SK-N-SH treated with all-trans-retinoic acid at 6 μM for 48 hours (cell line): ENCODE data around the gene FUT4.
A peak's percentile ranks its signal among the peaks of the same experiment; 100 is the strongest.

Experiments used
- ATAC-seq: fragments of 200-7000 bp; cut with Tn5 transposase; 3 replicates; pipeline ENCODE4 v1.9.1; 2020; ENCODE audit warnings: mild to moderate bottlenecking, moderate library complexity
- ARNTL ChIP-seq: fragments of 450-650 bp; formaldehyde crosslinking; IDR thresholded peaks from 2 replicates; pipeline ENCODE4 v1.5.0; 2020; ENCODE audit warnings: low read depth, mild to moderate bottlenecking, moderate library complexity, borderline replicate concordance
- BACH2 ChIP-seq: fragments of 250-450 bp; sonication (Bioruptor Pico); IDR thresholded peaks from 2 replicates; pipeline ENCODE4 v1.9.0; 2021; ENCODE audit warnings: mild to moderate bottlenecking, borderline replicate concordance
- CREB5 ChIP-seq: fragments of 250-450 bp; sonication (Bioruptor Pico); IDR thresholded peaks from 2 replicates; pipeline ENCODE4 v1.5.1; 2020; ENCODE audit warnings: low read depth, mild to moderate bottlenecking, moderate library complexity
- CSDC2 ChIP-seq: fragments of 250-450 bp; sonication (Bioruptor Pico); IDR thresholded peaks from 2 replicates; pipeline ENCODE4 v1.5.0; 2020; ENCODE audit warnings: mild to moderate bottlenecking, moderate library complexity
- CSRNP3 ChIP-seq: fragments of 250-450 bp; sonication (Bioruptor Pico); IDR thresholded peaks from 2 replicates; pipeline ENCODE4 v1.5.1; 2021; ENCODE audit warnings: mild to moderate bottlenecking, moderate library complexity
- GLIS3 ChIP-seq: fragments of 250-450 bp; sonication (Bioruptor Pico); IDR thresholded peaks from 2 replicates; pipeline ENCODE4 v1.5.0; 2020; ENCODE audit warnings: mild to moderate bottlenecking, moderate library complexity
- OSR1 ChIP-seq: fragments of 250-450 bp; sonication (Bioruptor Pico); IDR thresholded peaks from 2 replicates; pipeline ENCODE4 v1.8.0; 2022; ENCODE audit warnings: moderate library complexity, mild to moderate bottlenecking, inconsistent platforms
- POU6F1 ChIP-seq: fragments of 250-450 bp; sonication (Bioruptor Pico); IDR thresholded peaks from 2 replicates; pipeline ENCODE4 v1.8.0; 2021; ENCODE audit warnings: low read depth, mild to moderate bottlenecking, moderate library complexity, borderline replicate concordance
- PPARA ChIP-seq: fragments of 250-450 bp; sonication (Bioruptor Pico); IDR thresholded peaks from 2 replicates; pipeline ENCODE4 v1.5.0; 2020; ENCODE audit warnings: mild to moderate bottlenecking, borderline replicate concordance
- RARB ChIP-seq: fragments of 250-450 bp; sonication (Bioruptor Pico); IDR thresholded peaks from 2 replicates; pipeline ENCODE4 v1.8.0; 2021; ENCODE audit warnings: mild to moderate bottlenecking, moderate library complexity
- SNAI2 ChIP-seq: fragments of 250-450 bp; sonication (Bioruptor Pico); IDR thresholded peaks from 2 replicates; pipeline ENCODE4 v1.5.0; 2020; ENCODE audit warnings: mild to moderate bottlenecking, moderate library complexity
- TCF4 ChIP-seq: fragments of 250-450 bp; sonication (Bioruptor Pico); IDR thresholded peaks from 2 replicates; pipeline ENCODE4 v1.8.0; 2021; ENCODE audit warnings: mild to moderate bottlenecking, moderate library complexity, borderline replicate concordance
- TOX ChIP-seq: fragments of 250-450 bp; sonication (Bioruptor Pico); IDR thresholded peaks from 2 replicates; pipeline ENCODE4 v1.8.0; 2021; ENCODE audit warnings: mild to moderate bottlenecking, moderate library complexity, borderline replicate concordance
- TSHZ2 ChIP-seq: fragments of 250-450 bp; sonication (Bioruptor Pico); IDR thresholded peaks from 2 replicates; pipeline ENCODE4 v1.5.0; 2020; ENCODE audit warnings: mild to moderate bottlenecking, moderate library complexity
- ZFP3 ChIP-seq: fragments of 250-450 bp; sonication (Bioruptor Pico); IDR thresholded peaks from 2 replicates; pipeline ENCODE4 v1.5.0; 2020; ENCODE audit warnings: mild to moderate bottlenecking, moderate library complexity
- ZNF8 ChIP-seq: fragments of 450-650 bp; formaldehyde crosslinking; IDR thresholded peaks from 2 replicates; pipeline ENCODE4 v1.5.0; 2020; ENCODE audit warnings: mild to moderate bottlenecking, moderate library complexity

Gene FUT4

GRCh38 chr11:94518300-94518699 is 25.4 kb upstream of the FUT4 start:
- TF ChIP-seq CSRNP3 (CRISPR knock-in tag): no peak
- TF ChIP-seq ARNTL (CRISPR knock-in tag): no peak
- TF ChIP-seq ZNF8 (CRISPR knock-in tag): no peak
- no peak for TF ChIP-seq PPARA (CRISPR knock-in tag)
- TF ChIP-seq OSR1 (CRISPR knock-in tag): no peak
- TF ChIP-seq SNAI2 (CRISPR knock-in tag): no peak
- no peak for TF ChIP-seq TCF4 (CRISPR knock-in tag)
- no peak for TF ChIP-seq ZFP3 (CRISPR knock-in tag)
- no peak for TF ChIP-seq POU6F1
- ATAC-seq: no peak

GRCh38 chr11:94519478-94520084 is 24.1 kb upstream of the FUT4 start:
- TF ChIP-seq CSDC2 (CRISPR knock-in tag) (no peak), RARB (CRISPR knock-in tag) (no peak), GLIS3 (no peak)
- ATAC-seq: peak; percentile 79

- no peak for TF ChIP-seq TCF4 (CRISPR knock-in tag)
- TF ChIP-seq OSR1 (CRISPR knock-in tag): no peak
- TF ChIP-seq RARB (CRISPR knock-in tag): no peak
- TF ChIP-seq CSDC2 (CRISPR knock-in tag): no peak
- TF ChIP-seq CSRNP3 (CRISPR knock-in tag): no peak
- TF ChIP-seq PPARA (CRISPR knock-in tag): no peak
- TF ChIP-seq ARNTL (CRISPR knock-in tag): no peak
- no peak for TF ChIP-seq ZNF8 (CRISPR knock-in tag)
- no peak for TF ChIP-seq TSHZ2 (CRISPR knock-in tag)
- ATAC-seq: peak; percentile 69
These were observed 22.0 kb upstream of the FUT4 start for GRCh38 chr11:94521684-94522083.

GRCh38 chr11:94524341-94524740 is 19.4 kb upstream of the FUT4 start:
- no peak for ATAC-seq
- TF ChIP-seq ZFP3 (CRISPR knock-in tag): no peak
- TF ChIP-seq OSR1 (CRISPR knock-in tag): no peak
- TF ChIP-seq TCF4 (CRISPR knock-in tag): no peak
- no peak for TF ChIP-seq TOX (CRISPR knock-in tag)
- TF ChIP-seq CREB5 (CRISPR knock-in tag): no peak
- TF ChIP-seq SNAI2 (CRISPR knock-in tag): no peak
- no peak for TF ChIP-seq GLIS3
- TF ChIP-seq BACH2 (CRISPR knock-in tag): no peak
- TF ChIP-seq ARNTL (CRISPR knock-in tag): no peak
